Activated CD4-positive, alpha-beta T cell treated with anti-CD3 and anti-CD28 coated beads for 48 hours (primary cell): ENCODE data around the gene MAP7D2.

ENCODE experiments used
- DNase-seq: peaks from one replicate; pipeline ENCODE4 v3.0.0-alpha.2; 2020

Gene MAP7D2

GRCh38 chrX:20112022-20112774, 4.5 kb downstream of the MAP7D2 start:
- DNase-seq: no peak

DNA sequence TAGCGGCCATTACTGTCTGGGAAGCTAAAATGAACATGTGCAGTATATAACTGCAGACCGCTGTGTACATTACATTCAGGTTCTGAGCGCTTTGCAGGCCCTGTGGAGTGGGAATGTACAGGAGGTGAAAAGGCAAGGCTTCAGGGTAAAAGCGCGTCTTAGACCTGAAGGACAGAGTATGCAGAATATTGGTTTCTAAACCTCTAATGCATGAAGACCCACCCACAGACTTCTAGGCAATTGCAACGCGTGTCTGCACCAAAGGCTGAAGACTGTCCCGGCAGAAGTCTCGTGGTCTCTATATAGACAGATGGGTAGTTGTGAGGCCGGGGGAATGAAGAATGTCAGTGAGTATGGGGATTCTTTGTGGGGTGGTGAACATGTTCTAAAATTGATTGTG, 5.4 kb downstream of the MAP7D2 start:
- DNase-seq: no peak

- no peak for DNase-seq
Observed at GRCh38 chrX:20101934-20102581, 14.6 kb downstream of the MAP7D2 start.

DNA sequence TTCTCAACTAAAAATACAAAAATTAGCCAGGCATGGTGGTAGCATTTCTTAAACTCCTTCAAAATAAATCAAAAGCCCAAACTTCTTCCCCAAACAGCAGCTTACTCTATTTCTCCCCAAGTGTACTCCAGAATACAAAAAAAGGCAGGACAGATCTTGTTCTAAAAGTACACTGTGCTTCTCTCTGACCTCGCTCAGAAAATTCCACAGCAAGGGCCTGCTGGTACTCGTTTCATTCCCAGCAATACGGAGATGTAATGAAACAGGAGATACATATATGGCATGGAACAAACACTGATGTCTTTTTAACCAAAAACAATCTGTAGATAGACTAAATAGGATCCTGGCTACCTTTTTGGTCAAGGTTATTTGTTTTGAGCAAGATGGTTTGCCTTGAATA, 25.2 kb downstream of the MAP7D2 start:
- no peak for DNase-seq

DNA sequence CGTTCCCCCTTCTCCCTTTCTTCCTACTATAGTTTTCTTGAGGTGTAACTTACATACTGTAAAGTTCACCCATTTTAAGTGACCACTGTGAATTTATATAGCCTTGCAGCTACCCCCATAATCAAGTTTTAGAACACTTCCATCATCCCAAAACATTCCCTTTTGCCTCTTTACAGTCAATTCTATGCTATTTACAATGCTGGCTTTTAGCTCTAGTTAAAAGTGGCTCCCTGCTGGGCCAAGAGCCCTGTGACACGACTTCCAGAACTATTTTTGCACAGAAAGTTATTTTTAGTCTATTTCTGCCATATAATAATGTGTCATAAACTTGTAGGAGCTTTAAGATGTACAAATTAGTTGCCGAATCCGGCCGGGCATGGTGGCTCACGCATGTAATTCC, 26.9 kb downstream of the MAP7D2 start:
- DNase-seq: no peak

GRCh38 chrX:20080277-20080676, 36.4 kb downstream of the MAP7D2 start:
- DNase-seq: no peak

DNA sequence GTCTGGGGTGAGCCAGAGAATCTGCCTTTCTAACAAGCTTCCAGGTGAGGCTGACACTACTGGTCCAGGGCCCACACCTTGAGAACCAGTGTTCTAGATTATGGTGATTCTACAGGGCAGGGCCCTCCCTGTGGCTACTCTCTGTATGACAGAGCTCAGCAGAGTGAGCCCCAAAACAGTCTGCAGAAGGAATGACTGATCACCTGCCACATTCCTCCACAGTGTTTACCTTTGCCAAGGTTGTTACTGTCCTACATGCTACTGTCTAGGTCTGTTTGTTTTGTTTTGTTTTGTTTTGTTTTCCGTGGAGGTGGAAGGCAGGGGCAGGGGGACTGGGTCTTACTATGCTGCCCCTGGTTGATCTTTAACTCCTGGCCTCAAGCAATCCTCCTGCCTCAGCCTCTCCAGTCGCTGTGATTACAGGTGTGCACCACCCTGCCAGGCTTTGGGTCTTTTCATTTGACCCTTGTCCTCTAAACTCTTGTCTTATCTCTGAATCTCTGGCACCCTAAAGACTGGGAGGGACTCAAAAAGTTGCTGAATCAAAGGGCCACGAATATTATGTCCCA, 45.1 kb downstream of the MAP7D2 start:
- no peak for DNase-seq

- no peak for DNase-seq
Observed at GRCh38 chrX:20067709-20068561, 48.8 kb downstream of the MAP7D2 start.

DNA sequence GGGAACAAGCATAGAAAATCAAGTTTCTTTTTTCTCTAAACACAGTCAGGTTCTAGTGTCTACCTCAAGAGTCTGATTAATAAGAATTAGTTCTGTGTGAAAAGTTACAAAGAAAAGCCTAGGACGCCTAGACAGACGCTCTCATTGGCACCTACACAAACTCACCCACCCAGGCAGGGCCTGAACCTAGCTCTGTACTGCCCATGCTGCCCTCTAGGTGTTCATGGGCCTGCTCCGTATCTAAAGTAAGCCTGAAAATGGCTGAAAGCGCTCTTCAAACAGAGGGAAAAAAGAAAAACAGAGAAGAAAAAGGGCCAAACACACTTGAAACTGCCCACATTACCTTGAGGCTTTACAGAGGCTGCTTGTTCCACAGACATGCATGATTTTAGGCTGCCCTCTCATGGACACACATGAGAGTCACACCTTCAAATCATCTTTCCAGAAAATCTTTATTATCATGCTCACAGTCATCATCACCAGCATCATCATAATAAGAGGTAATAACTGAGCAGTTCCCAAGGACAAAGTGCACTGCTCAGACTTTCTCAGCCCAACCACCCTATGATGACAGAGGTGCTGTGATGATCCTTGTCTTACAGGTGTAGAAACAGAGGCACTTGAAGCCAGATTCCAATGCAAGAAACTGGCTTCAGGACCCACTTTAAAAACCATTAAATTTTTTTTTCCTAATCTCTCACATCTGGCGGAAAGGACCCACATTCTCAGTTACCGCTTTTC, 49.6 kb downstream of the MAP7D2 start:
- no peak for DNase-seq

GRCh38 chrX:20063716-20064351, 52.9 kb downstream of the MAP7D2 start:
- peak; percentile 22 for DNase-seq

- DNase-seq: no peak
Observed at GRCh38 chrX:20063153-20063552, 53.6 kb downstream of the MAP7D2 start.

DNA sequence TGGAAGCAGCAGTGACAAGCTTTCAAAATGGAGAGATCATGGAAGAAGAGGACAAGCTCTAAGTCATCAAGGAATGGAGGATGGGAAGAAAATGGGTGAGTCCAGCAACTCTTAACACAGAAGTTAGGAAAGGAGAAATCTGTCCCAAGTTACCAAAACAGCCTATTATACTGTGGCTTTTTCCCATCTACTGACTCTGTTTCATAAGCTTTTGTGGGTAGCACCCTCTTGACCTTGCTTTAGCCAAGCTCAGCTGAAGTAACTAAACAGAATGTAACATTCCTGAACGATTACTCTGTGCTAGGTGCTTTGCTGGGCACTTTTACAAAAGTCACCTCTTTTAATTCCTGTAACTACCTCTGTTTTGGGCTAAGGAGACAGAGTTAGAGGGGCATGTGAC, 54.9 kb downstream of the MAP7D2 start:
- no peak for DNase-seq

DNA sequence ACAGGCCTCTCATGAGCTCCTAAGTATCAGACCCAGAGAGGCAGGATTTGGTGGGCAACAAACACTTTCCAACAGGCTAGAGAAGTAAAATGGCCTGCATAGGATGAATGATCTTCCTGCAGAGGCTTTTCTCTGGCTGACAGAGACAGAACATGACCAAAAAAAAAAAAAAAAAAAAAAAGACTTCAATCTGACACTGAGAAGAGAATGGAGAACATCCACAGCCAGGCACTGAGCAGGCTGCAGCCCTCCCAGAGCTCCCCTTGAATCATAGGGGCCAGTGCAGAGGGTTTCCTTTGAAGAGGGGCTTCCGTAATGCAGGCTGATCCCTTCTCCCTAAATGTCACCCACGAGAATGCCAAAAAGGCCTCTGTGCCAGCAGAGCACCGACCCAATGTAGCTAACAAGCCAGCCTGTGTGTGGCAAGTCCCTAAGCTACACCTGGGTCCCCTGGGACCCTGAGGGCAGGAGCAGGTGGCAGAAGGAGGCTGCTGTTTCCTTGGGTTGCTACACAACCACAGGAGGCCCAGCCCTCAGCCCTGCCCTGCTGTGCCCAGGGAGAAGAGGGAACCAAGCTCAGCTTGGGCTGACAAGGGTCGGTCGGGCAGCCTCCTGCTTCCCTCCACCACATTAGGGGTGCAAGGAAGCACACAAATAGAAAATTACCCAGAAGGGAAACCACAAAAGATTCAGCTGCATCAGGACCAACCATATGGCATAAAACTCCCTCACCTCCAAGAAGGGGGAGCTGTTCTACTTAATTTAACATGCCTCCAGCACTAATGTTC, 55.6 kb downstream of the MAP7D2 start:
- no peak for DNase-seq

DNA sequence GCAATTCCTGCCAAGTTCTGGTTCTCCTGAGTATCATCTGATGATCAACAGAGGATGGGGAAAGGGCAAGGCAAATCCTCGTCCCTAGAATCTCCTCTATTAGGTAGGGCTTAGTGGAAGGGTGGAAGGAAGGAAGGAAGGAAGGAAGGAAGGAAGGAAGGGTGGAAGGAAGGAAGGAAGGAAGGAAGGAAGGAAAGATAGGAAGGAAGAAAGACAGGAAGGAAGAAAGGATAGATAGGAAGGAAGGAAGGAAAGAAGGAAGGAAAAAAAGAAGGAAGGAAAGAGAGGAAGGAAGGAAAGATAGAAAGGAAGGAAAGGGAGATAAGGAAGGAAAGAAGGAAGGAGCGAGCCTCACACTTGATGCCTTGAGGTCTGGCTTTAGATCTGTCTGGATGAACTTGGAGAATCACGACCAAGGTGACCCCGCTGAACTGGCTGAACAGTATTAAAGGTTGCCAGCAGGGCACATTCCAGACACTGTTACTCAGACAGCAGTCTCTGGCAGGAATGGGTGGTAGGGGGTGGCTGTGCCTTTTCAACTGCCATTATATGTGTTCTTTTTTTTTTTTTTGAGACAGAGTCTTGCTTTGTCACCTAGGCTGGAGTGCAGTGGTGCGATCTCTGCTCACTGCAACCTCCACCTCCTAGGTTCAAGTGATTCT, 57.1 kb downstream of the MAP7D2 start:
- no peak for DNase-seq

DNA sequence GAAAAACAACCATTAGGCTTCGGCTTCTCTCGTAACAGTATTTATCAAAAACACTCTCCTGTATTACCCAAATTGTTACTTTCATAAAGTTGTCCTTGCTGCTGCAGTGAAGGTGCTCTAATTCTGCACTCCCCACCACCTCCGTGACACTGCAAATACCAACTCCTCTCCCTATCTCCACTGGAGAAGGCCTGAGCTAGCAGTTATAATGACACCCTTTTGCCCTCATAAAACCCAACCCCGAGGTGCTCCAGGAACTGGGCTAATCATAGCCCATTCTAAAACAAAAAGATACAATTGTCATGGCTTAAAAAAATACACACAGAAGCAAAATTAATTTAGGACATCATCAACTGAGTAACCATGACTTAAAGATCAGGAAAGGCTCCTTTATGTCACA, 59.2 kb downstream of the MAP7D2 start:
- DNase-seq: no peak

GRCh38 chrX:20056704-20057103, 60.0 kb downstream of the MAP7D2 start:
- DNase-seq: no peak

DNA sequence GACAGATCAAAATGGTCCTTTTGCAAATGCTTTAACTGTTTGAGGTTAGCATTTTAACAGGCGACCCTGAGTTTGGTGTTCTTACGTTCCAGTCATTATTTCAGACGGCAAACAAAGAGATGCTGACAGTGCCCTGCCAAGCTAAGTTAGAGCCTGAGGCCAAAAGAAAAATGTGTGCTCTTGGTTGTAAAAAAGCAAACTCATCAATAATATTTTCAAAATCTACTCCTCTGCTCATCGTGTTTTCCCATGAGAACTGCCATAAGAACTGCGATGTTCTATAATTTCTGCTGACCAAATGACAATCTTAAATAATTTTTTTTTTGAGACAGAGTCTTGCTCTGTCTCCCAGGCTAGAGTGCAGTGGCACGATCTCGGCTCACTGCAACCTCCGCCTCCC, 63.2 kb downstream of the MAP7D2 start:
- no peak for DNase-seq

- no peak for DNase-seq
Observed at GRCh38 chrX:20046864-20047263, 69.8 kb downstream of the MAP7D2 start.

DNA sequence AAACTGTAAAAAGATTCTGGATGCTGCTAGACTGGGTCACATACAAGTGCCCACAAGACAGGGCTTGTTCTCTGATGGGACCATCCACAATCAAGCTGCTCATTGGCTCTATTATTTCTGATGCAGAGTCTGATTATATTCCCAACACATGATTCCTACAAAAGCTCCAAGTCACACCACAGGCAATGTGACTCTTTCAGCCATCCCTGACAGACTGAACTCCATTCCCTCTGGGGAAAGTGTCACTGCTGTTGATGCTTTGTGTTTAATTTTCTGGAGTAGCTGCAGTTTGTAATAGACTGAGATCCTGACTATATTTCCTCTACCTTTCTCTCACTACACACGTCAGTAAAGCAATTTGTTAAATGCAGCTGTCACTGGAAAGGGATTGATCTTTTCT, 70.5 kb downstream of the MAP7D2 start:
- DNase-seq: no peak

- no peak for DNase-seq
Observed at GRCh38 chrX:20042221-20042620, 74.5 kb downstream of the MAP7D2 start.

DNA sequence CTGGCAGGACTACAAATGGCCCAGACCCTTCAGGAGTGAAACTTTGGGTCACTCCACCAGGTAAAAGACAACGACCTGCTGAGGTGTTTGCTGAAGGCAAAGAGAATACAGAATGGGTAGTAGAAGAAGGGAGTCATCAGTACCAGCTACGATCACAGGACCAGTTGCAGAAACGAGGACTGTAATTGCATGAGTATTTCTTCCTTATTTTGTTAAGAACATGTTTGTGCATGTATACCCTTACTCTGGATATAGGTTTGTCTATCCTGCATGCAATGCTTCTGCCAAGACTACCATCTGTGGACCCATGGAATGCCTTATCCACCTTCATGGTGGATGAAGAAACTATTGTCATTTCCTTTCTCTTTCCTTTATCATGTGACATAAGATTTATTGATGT, 77.7 kb downstream of the MAP7D2 start:
- DNase-seq: no peak
